ENCODE results near the gene ATP5PF. TPM values are rescaled to one million over a fixed set of nuclear protein-coding genes. Genes with fewer than 3 reads are reported as not detected.
A peak's percentile ranks its signal among the peaks of the same experiment; 100 is the strongest.
"Not testable (repeated sequence)": the region's sequence is repeated elsewhere in the genome, so short reads cannot be mapped to it uniquely, and the experiment has no call there.

The ATP5PF gene
- total RNA-seq, 1 donor from 2014 or later: 90.3 TPM

- no peak overlapping the region for H3K27ac ChIP-seq (ENCODE audit: low read depth, low read length)
- no peaks in the 10 kb centered on the region for H3K27me3 ChIP-seq (ENCODE audit: control insufficient read depth in 3 of 3, insufficient read depth in 3 of 3, low read length in 3 of 3)
- peaks cover 26 to 43% (median 38%) of the 10 kb centered on the region in 3 donors for H3K4me1 ChIP-seq (ENCODE audit: control insufficient read depth in 3 of 3, insufficient read depth in 3 of 3, low read length in 3 of 3)
- peaks cover 17 to 28% (median 18%) of the 10 kb centered on the region in 3 donors for H3K36me3 ChIP-seq (ENCODE audit: control insufficient read depth in 3 of 3, insufficient read depth in 3 of 3, low read length in 3 of 3)
- no peak overlapping the region for H3K9ac ChIP-seq (ENCODE audit: low read depth in 1 of 3, low read length in 3 of 3)
- H3K9me3 ChIP-seq (ENCODE audit: control insufficient read depth in 3 of 3, low read length in 3 of 3): no peaks in the 10 kb centered on the region
- peak overlapping the region in 1 of 3 donors; percentile 49 for H3K4me3 ChIP-seq (ENCODE audit: low read length in 3 of 3)
These were observed 2.5 kb downstream of the ATP5PF start for GRCh38 chr21:25732091-25732760.

DNA sequence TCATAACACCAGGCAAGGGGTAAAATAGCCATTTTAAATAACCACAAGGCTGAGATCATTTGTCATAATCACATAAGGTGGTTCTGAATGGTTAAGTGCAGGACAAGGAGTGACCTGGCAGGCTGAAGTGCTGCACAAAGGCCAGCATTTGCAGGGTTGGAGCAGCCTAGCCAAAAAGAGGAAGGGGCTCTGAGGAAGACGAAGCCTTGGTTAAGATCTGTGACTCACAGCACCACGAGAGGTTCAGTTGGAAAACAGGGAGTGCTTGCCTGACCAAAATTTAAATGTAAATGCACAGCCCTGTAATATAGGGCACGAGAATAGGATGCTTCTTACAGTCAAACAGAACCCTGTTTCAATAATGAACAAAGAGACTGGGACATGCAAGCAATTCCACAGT lies 12.1 kb downstream of the ATP5PF start:
- H3K9ac ChIP-seq (ENCODE audit: low read depth in 1 of 3, low read length in 3 of 3): no peak overlapping the region
- H3K4me1 ChIP-seq (ENCODE audit: control insufficient read depth in 3 of 3, insufficient read depth in 3 of 3, low read length in 3 of 3): no peaks in the 10 kb centered on the region
- peaks cover 26 to 54% (median 47%) of the 10 kb centered on the region in 3 donors for H3K36me3 ChIP-seq (ENCODE audit: control insufficient read depth in 3 of 3, insufficient read depth in 3 of 3, low read length in 3 of 3)
- H3K9me3 ChIP-seq (ENCODE audit: control insufficient read depth in 3 of 3, low read length in 3 of 3): no peaks in the 10 kb centered on the region
- H3K4me3 ChIP-seq (ENCODE audit: low read length in 3 of 3): no peak overlapping the region
- no peak overlapping the region for H3K27ac ChIP-seq (ENCODE audit: low read depth, low read length)
- no peaks in the 10 kb centered on the region for H3K27me3 ChIP-seq (ENCODE audit: control insufficient read depth in 3 of 3, insufficient read depth in 3 of 3, low read length in 3 of 3)

DNA sequence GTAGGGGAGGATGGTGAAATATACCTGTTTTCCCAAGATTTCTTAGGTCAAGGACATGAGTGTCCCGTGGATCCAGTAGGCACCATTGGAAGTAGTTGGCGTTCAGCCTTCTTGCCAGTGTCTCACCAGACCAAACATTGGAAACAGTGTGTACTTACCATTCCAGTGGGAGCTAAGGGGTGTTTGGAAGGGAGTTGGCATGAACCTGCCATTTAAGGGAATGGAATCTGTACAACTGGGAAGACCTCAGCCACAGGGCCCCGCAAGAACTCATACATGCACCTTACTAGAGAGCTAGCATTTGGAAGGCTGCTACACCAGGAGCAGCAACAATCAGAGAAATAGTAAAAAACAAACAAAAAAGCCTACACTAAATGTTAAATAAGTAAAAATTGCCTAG lies 12.7 kb downstream of the ATP5PF start:
- Histone ChIP-seq H3K27me3 (ENCODE audit: control insufficient read depth in 3 of 3, insufficient read depth in 3 of 3, low read length in 3 of 3) (no peaks in the 10 kb centered on the region), H3K27ac (ENCODE audit: low read depth, low read length) (no peak overlapping the region), H3K9me3 (ENCODE audit: control insufficient read depth in 3 of 3, low read length in 3 of 3) (no peaks in the 10 kb centered on the region), H3K9ac (ENCODE audit: low read depth in 1 of 3, low read length in 3 of 3) (no peak overlapping the region), H3K4me1 (ENCODE audit: control insufficient read depth in 3 of 3, insufficient read depth in 3 of 3, low read length in 3 of 3) (no peaks in the 10 kb centered on the region), H3K36me3 (ENCODE audit: control insufficient read depth in 3 of 3, insufficient read depth in 3 of 3, low read length in 3 of 3) (peaks cover 22 to 48% (median 43%) of the 10 kb centered on the region in 3 donors), H3K4me3 (ENCODE audit: low read length in 3 of 3) (no peak overlapping the region)

DNA sequence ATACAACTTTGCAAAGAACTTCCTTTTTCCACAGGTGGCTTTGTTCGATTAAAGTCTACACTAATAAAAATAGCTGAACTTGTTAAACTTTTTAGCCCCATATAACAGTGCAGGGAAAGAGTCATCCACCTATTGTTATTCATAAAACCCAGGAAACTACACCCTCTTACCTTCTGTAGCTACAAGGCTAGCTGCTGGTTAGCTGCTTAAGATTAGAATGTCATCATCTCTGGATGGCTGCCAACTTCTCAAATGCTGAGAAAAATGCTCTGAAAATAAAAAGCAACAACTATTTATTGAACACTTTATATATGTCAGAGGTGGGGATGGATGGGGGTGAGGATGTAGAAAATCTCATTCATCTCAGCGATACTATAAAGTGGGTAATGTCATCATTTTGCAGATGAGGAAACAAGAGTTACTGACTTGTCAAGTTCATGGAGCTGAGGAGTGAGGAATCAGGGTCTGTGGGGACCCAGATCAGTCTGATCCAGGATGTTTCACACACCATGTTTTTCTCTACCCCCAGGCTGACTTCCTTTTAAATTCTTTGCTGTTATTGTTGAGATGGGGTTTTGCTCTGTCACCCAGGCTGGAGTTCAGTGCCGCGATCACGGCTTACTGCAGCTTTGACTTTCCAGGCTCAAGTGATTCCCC lies 17.1 kb downstream of the ATP5PF start:
- H3K27ac ChIP-seq (ENCODE audit: low read depth, low read length): no peak overlapping the region
- H3K36me3 ChIP-seq (ENCODE audit: control insufficient read depth in 3 of 3, insufficient read depth in 3 of 3, low read length in 3 of 3): peaks cover 10 to 18% (median 17%) of the 10 kb centered on the region in 3 donors
- H3K4me1 ChIP-seq (ENCODE audit: control insufficient read depth in 3 of 3, insufficient read depth in 3 of 3, low read length in 3 of 3): no peaks in the 10 kb centered on the region
- H3K9ac ChIP-seq (ENCODE audit: low read depth in 1 of 3, low read length in 3 of 3): no peak overlapping the region
- H3K9me3 ChIP-seq (ENCODE audit: control insufficient read depth in 3 of 3, low read length in 3 of 3): no peaks in the 10 kb centered on the region
- no peaks in the 10 kb centered on the region for H3K27me3 ChIP-seq (ENCODE audit: control insufficient read depth in 3 of 3, insufficient read depth in 3 of 3, low read length in 3 of 3)
- no peak overlapping the region for H3K4me3 ChIP-seq (ENCODE audit: low read length in 3 of 3)

DNA sequence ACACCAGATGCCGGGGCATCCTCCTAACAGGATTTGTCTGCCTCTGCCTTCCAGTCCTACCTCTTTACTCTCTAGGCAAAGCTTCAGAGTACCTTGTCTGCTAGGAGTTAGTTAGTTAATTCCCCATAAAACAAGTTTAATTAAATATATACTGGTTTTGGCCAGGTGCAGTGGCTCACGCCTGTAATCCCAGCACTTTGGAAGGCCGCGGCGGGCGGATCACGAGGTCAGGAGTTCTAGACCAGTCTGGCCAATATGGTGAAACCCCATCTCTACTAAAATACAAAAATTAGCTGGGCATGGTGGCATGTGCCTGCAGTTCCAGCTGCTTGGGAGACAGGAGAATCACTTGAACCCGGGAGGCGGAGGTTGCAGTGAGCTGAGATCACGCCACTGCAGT lies 20.6 kb downstream of the ATP5PF start:
- not testable (repeated sequence) for H3K4me1 ChIP-seq (ENCODE audit: control insufficient read depth in 3 of 3, insufficient read depth in 3 of 3, low read length in 3 of 3); H3K27me3 ChIP-seq (ENCODE audit: control insufficient read depth in 3 of 3, insufficient read depth in 3 of 3, low read length in 3 of 3); H3K9me3 ChIP-seq (ENCODE audit: control insufficient read depth in 3 of 3, low read length in 3 of 3); H3K27ac ChIP-seq (ENCODE audit: low read depth, low read length); H3K4me3 ChIP-seq (ENCODE audit: low read length in 3 of 3); H3K36me3 ChIP-seq (ENCODE audit: control insufficient read depth in 3 of 3, insufficient read depth in 3 of 3, low read length in 3 of 3); H3K9ac ChIP-seq (ENCODE audit: low read depth in 1 of 3, low read length in 3 of 3)

DNA sequence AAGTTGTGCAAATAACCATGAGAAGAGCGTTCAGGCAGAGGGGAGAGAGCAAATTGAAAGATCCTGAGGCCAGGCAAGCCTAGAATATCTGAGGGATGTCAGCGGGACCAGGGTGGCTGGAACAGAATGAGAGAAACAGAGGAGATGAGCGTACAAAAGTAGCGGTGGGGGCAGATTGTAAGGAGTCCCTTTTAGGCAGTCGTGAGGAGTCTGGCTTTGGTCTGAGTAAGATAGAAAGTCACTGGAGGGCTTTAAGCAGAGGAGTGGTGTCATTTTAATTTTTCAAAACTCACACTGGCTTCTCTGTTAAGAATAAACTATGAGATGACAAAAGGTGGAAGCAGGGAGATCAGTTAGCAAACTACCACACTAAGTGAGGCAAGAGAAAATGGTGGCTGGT lies 24.2 kb downstream of the ATP5PF start:
- Histone ChIP-seq H3K4me1 (ENCODE audit: control insufficient read depth in 3 of 3, insufficient read depth in 3 of 3, low read length in 3 of 3) (no peaks in the 10 kb centered on the region), H3K4me3 (ENCODE audit: low read length in 3 of 3) (no peak overlapping the region), H3K36me3 (ENCODE audit: control insufficient read depth in 3 of 3, insufficient read depth in 3 of 3, low read length in 3 of 3) (peaks cover 0 to 5% (median 2%) of the 10 kb centered on the region in 3 donors), H3K27ac (ENCODE audit: low read depth, low read length) (no peak overlapping the region), H3K9me3 (ENCODE audit: control insufficient read depth in 3 of 3, low read length in 3 of 3) (no peaks in the 10 kb centered on the region), H3K27me3 (ENCODE audit: control insufficient read depth in 3 of 3, insufficient read depth in 3 of 3, low read length in 3 of 3) (no peaks in the 10 kb centered on the region), H3K9ac (ENCODE audit: low read depth in 1 of 3, low read length in 3 of 3) (no peak overlapping the region)

GRCh38 chr21:25709684-25710265 lies 24.9 kb downstream of the ATP5PF start:
- Histone ChIP-seq H3K36me3 (ENCODE audit: control insufficient read depth in 3 of 3, insufficient read depth in 3 of 3, low read length in 3 of 3) (peaks cover 0 to 2% (median 0%) of the 10 kb centered on the region in 3 donors), H3K27ac (ENCODE audit: low read depth, low read length) (no peak overlapping the region), H3K27me3 (ENCODE audit: control insufficient read depth in 3 of 3, insufficient read depth in 3 of 3, low read length in 3 of 3) (no peaks in the 10 kb centered on the region), H3K4me1 (ENCODE audit: control insufficient read depth in 3 of 3, insufficient read depth in 3 of 3, low read length in 3 of 3) (no peaks in the 10 kb centered on the region), H3K9ac (ENCODE audit: low read depth in 1 of 3, low read length in 3 of 3) (no peak overlapping the region), H3K4me3 (ENCODE audit: low read length in 3 of 3) (no peak overlapping the region), H3K9me3 (ENCODE audit: control insufficient read depth in 3 of 3, low read length in 3 of 3) (no peaks in the 10 kb centered on the region)

DNA sequence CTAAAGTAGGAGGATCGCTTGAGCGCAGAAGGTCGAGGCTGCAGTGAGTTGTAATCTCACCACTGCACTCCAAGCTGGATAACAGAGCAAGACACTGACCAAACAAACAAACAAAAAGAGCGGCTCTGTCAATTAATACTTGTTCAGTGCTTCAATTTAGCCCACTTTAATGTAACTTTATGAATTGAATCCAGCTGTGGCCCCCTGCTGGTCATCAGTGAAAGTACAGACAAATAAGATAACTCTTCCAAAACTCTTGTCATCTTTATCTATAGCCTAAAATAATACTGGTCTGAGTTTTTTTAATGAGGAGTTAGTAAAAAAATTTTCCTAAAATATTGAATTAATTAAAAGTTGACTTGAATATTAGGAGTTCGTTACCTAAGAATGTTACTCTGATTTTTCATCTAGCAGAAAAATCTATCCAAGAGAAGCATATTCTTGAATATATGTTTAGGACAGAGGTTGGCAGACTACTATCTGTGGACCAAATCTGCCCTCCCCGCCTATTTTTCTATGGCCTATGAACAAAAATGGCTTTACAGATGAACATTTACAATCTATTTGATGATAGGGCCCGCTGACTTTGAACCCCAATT lies 26.1 kb downstream of the ATP5PF start:
- no peaks in the 10 kb centered on the region for H3K9me3 ChIP-seq (ENCODE audit: control insufficient read depth in 3 of 3, low read length in 3 of 3)
- no peaks in the 10 kb centered on the region for H3K4me1 ChIP-seq (ENCODE audit: control insufficient read depth in 3 of 3, insufficient read depth in 3 of 3, low read length in 3 of 3)
- H3K4me3 ChIP-seq (ENCODE audit: low read length in 3 of 3): no peak overlapping the region
- H3K9ac ChIP-seq (ENCODE audit: low read depth in 1 of 3, low read length in 3 of 3): no peak overlapping the region
- H3K36me3 ChIP-seq (ENCODE audit: control insufficient read depth in 3 of 3, insufficient read depth in 3 of 3, low read length in 3 of 3): peaks cover 0 to 2% (median 0%) of the 10 kb centered on the region in 3 donors
- no peaks in the 10 kb centered on the region for H3K27me3 ChIP-seq (ENCODE audit: control insufficient read depth in 3 of 3, insufficient read depth in 3 of 3, low read length in 3 of 3)
- no peak overlapping the region for H3K27ac ChIP-seq (ENCODE audit: low read depth, low read length)

DNA sequence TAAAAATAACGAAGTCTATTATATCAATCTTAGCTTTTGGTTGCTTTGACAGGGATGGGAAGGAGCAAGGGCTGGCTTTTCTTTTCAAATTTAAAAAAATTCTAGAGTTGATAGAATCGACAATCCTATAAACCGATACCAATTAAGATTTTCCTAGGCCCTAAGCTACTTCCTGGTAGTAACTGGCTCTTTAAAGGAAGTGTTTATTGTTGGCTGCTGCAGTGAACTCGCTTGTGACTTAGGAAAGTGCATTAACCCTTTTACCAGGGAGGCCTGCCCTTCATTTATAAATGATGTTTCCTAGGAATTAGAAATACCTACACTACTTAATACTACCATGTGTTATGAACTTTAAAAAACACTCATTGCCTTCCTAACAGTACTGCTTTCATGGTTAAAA lies 33.2 kb downstream of the ATP5PF start:
- Histone ChIP-seq H3K36me3 (ENCODE audit: control insufficient read depth in 3 of 3, insufficient read depth in 3 of 3, low read length in 3 of 3) (no peaks in the 10 kb centered on the region), H3K9ac (ENCODE audit: low read depth in 1 of 3, low read length in 3 of 3) (no peak overlapping the region), H3K27ac (ENCODE audit: low read depth, low read length) (no peak overlapping the region)

GRCh38 chr21:25700741-25701140 lies 34.0 kb downstream of the ATP5PF start:
- H3K4me1 ChIP-seq (ENCODE audit: control insufficient read depth in 3 of 3, insufficient read depth in 3 of 3, low read length in 3 of 3): no peaks in the 10 kb centered on the region
- no peaks in the 10 kb centered on the region for H3K9me3 ChIP-seq (ENCODE audit: control insufficient read depth in 3 of 3, low read length in 3 of 3)
- no peaks in the 10 kb centered on the region for H3K27me3 ChIP-seq (ENCODE audit: control insufficient read depth in 3 of 3, insufficient read depth in 3 of 3, low read length in 3 of 3)
- no peaks in the 10 kb centered on the region for H3K36me3 ChIP-seq (ENCODE audit: control insufficient read depth in 3 of 3, insufficient read depth in 3 of 3, low read length in 3 of 3)
- H3K4me3 ChIP-seq (ENCODE audit: low read length in 3 of 3): no peak overlapping the region
- H3K9ac ChIP-seq (ENCODE audit: low read depth in 1 of 3, low read length in 3 of 3): no peak overlapping the region
- H3K27ac ChIP-seq (ENCODE audit: low read depth, low read length): no peak overlapping the region

More for the DNA sequence above, 33.2 kb downstream of the ATP5PF start:
- H3K9me3 ChIP-seq (ENCODE audit: control insufficient read depth in 3 of 3, low read length in 3 of 3): no peaks in the 10 kb centered on the region
- H3K4me1 ChIP-seq (ENCODE audit: control insufficient read depth in 3 of 3, insufficient read depth in 3 of 3, low read length in 3 of 3): no peaks in the 10 kb centered on the region
- H3K4me3 ChIP-seq (ENCODE audit: low read length in 3 of 3): no peak overlapping the region
- no peaks in the 10 kb centered on the region for H3K27me3 ChIP-seq (ENCODE audit: control insufficient read depth in 3 of 3, insufficient read depth in 3 of 3, low read length in 3 of 3)

Measured in skeletal muscle tissue (tissue), 4 donors.